Neural progenitor cell (in vitro differentiated cells): ENCODE measurements around the gene WWOX. TPM values are rescaled to one million over a fixed set of nuclear protein-coding genes. Genes with fewer than 3 reads are reported as not detected.

Experiments used
- DNase-seq: peaks from one replicate; pipeline ENCODE4 v3.0.0-alpha.2; 2016; ENCODE audit warnings: low spot score
- H2AFZ ChIP-seq: fragments of 200-600 bp; sonication (generic); replicated peaks from 2 replicates; pipeline ENCODE4 v1.6.1; 2016; ENCODE audit warnings: antibody characterized with exemption
- H3F3A ChIP-seq: fragments of 200-600 bp; sonication (generic); 2 replicates; pipeline ENCODE4 v1.6.1; 2016; ENCODE audit warnings: antibody characterized with exemption, low read depth
- H3K27ac ChIP-seq: fragments of 200-600 bp; sonication (generic); 2 replicates; pipeline ENCODE4 v1.5.1; 2016; ENCODE audit warnings: mild to moderate bottlenecking
- H3K27me3 ChIP-seq: fragments of 200-600 bp; sonication (generic); 2 replicates; pipeline ENCODE4 v1.6.1; 2016; ENCODE audit warnings: mild to moderate bottlenecking, moderate library complexity
- H3K36me3 ChIP-seq: fragments of 200-600 bp; sonication (generic); 2 replicates; pipeline ENCODE4 v1.5.1; 2016
- H3K4me1 ChIP-seq: fragments of 200-600 bp; sonication (generic); 2 replicates; pipeline ENCODE4 v1.6.1; 2016; ENCODE audit warnings: mixed run types
- H3K4me2 ChIP-seq: fragments of 200-600 bp; sonication (generic); 2 replicates; pipeline ENCODE4 v1.6.1; 2016
- H3K4me3 ChIP-seq: fragments of 200-600 bp; sonication (generic); 2 replicates; pipeline ENCODE4 v1.5.1; 2016
- H3K79me2 ChIP-seq: fragments of 200-600 bp; sonication (generic); 2 replicates; pipeline ENCODE4 v1.6.1; 2016; ENCODE audit warnings: low read depth
- H3K9ac ChIP-seq: fragments of 200-600 bp; sonication (generic); 2 replicates; pipeline ENCODE4 v1.6.1; 2016
- H3K9me3 ChIP-seq: fragments of 200-600 bp; sonication (generic); 2 replicates; pipeline ENCODE4 v1.5.1; 2016; ENCODE audit warnings: low read depth
- H4K20me1 ChIP-seq: fragments of 200-600 bp; sonication (generic); 2 replicates; pipeline ENCODE4 v1.6.1; 2016; ENCODE audit warnings: low read depth
- H3K27ac Mint-ChIP-seq: 3 replicates; pipeline ENCODE4 v1.8.0; 2021; ENCODE audit warnings: mixed read lengths
- H3K27me3 Mint-ChIP-seq: 2 replicates; pipeline ENCODE4 v1.8.0; 2022; ENCODE audit warnings: low read depth, mild to moderate bottlenecking, inconsistent platforms, moderate library complexity, mixed read lengths; ENCODE audit not compliant: insufficient read depth
- H3K36me3 Mint-ChIP-seq: 3 replicates; pipeline ENCODE4 v1.8.0; 2021; ENCODE audit warnings: mixed read lengths
- H3K4me1 Mint-ChIP-seq: 3 replicates; pipeline ENCODE4 v1.8.0; 2021; ENCODE audit warnings: mixed read lengths
- H3K4me3 Mint-ChIP-seq: 3 replicates; pipeline ENCODE4 v1.8.0; 2021; ENCODE audit warnings: mild to moderate bottlenecking, moderate library complexity, mixed read lengths
- H3K9me3 Mint-ChIP-seq: 3 replicates; pipeline ENCODE4 v1.8.0; 2020; ENCODE audit warnings: mixed read lengths
- EZH2 ChIP-seq: fragments of 200-600 bp; sonication (generic); IDR thresholded peaks from 2 replicates; pipeline ENCODE4 v1.6.1; 2017; ENCODE audit warnings: antibody characterized with exemption, mild to moderate bottlenecking, moderate library complexity
- EZH2phosphoT487 ChIP-seq: fragments of 200-600 bp; sonication (generic); IDR thresholded peaks from 2 replicates; pipeline ENCODE4 v1.6.1; 2017; ENCODE audit warnings: antibody characterized with exemption
- small RNA-seq: library from RNA; depleted of rRNA; stranded (forward); fragments of <200 nt; gene quantifications from one replicate; pipeline ENCODE3, GENCODE V24; 2015
- total RNA-seq: library from RNA; depleted of rRNA; stranded (reverse); fragments of >200 nt; gene quantifications from 2 replicates; pipeline ENCODE4 v1.2.3, GENCODE V29; 2015; ENCODE audit warnings: low replicate concordance
- TF ChIP-seq, protein P1 (sequence below): fragments of 200-600 bp; sonication (generic); IDR thresholded peaks from 2 replicates; pipeline ENCODE4 v1.5.1; 2017; ENCODE audit warnings: antibody characterized with exemption, mild to moderate bottlenecking

Gene WWOX
- total RNA-seq, 1 donor from 2014 or later: 63.7 TPM

DNA sequence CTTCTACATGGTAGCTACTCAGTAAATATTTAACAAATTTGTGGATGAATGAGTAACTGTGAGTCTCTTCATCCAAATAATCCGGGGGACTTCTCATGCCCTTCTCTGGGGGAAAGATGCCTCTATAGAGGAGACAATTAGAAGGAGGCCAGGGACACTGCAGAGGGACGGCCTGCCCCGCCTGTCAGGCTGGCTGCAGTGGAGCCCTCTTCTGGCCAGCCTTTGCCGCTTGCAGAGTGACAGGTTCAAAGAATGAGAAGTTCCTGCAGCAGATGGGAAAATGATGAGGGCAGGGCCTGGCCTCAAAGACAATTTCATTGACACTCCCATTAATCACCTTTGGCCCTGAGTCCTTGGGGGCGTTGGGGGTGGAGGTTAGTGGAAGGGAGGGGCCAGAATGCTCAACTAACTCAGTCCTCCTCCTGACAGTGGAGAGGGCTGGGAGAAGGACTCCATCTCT is 1162.1 kb downstream of the WWOX start:
- H3K27ac Mint-ChIP-seq: no peak overlapping the region
- H3F3A ChIP-seq: no peaks in the 10 kb centered on the region
- no peak for TF ChIP-seq EZH2phosphoT487
- TF ChIP-seq EZH2: no peak
- TF ChIP-seq, protein P1, sequence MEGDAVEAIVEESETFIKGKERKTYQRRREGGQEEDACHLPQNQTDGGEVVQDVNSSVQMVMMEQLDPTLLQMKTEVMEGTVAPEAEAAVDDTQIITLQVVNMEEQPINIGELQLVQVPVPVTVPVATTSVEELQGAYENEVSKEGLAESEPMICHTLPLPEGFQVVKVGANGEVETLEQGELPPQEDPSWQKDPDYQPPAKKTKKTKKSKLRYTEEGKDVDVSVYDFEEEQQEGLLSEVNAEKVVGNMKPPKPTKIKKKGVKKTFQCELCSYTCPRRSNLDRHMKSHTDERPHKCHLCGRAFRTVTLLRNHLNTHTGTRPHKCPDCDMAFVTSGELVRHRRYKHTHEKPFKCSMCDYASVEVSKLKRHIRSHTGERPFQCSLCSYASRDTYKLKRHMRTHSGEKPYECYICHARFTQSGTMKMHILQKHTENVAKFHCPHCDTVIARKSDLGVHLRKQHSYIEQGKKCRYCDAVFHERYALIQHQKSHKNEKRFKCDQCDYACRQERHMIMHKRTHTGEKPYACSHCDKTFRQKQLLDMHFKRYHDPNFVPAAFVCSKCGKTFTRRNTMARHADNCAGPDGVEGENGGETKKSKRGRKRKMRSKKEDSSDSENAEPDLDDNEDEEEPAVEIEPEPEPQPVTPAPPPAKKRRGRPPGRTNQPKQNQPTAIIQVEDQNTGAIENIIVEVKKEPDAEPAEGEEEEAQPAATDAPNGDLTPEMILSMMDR: peak; percentile 83
- no peaks in the 10 kb centered on the region for H3K36me3 Mint-ChIP-seq
- peak; percentile 79 for DNase-seq
- H3K79me2 ChIP-seq: no peaks in the 10 kb centered on the region
- H3K4me1 ChIP-seq: no peaks in the 10 kb centered on the region
- H3K4me3 Mint-ChIP-seq: no peak overlapping the region
- no peak overlapping the region for H2AFZ ChIP-seq
- H3K9me3 ChIP-seq: no peaks in the 10 kb centered on the region
- H3K27ac ChIP-seq: no peak overlapping the region
- no peaks in the 10 kb centered on the region for H4K20me1 ChIP-seq
- peaks cover 9% of the 10 kb centered on the region for H3K4me1 Mint-ChIP-seq
- no peak overlapping the region for H3K4me2 ChIP-seq
- no peak overlapping the region for H3K9ac ChIP-seq
- H3K27me3 ChIP-seq: no peaks in the 10 kb centered on the region
- no peaks in the 10 kb centered on the region for H3K36me3 ChIP-seq
- H3K4me3 ChIP-seq: no peak overlapping the region
- peaks cover 5% of the 10 kb centered on the region for H3K27me3 Mint-ChIP-seq
- no peaks in the 10 kb centered on the region for H3K9me3 Mint-ChIP-seq

DNA sequence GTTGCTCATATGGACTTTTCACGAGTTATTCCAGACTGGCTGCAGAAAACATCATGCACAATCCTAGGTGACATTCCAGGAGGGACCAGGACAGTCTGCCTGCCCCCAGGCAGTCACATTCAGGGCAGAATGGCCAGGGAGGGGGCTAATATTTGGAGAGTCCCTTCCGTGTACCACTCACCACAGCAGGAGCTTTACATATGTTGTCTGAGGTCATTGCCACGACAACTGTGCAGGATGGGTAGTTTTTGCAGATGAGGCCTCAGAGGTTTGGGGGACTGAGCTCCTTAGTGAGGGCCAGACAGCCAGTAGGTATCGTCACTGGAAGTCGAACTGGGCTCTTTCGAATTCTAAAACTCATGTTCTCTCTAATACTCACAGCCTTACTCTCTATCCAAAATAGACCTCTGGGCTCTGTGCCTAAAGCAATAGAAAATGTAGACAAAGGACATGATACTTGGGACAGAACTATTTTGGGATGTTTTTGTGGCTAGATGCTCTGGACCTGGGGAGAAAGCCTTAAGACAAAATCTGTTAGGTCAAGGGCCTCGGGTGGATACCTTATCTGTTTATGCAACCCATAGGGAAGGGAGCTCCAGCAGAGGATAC is 1162.6 kb downstream of the WWOX start:
- Mint-ChIP-seq H3K4me1 (peaks cover 9% of the 10 kb centered on the region), H3K27ac (no peak overlapping the region), H3K27me3 (peaks cover 5% of the 10 kb centered on the region), H3K9me3 (no peaks in the 10 kb centered on the region), H3K36me3 (no peaks in the 10 kb centered on the region), H3K4me3 (no peak overlapping the region)
- Histone ChIP-seq H3K27me3 (no peaks in the 10 kb centered on the region), H3K4me3 (no peak overlapping the region), H3K9ac (no peak overlapping the region), H3K36me3 (no peaks in the 10 kb centered on the region), H3K79me2 (no peaks in the 10 kb centered on the region), H4K20me1 (no peaks in the 10 kb centered on the region), H3F3A (no peaks in the 10 kb centered on the region), H3K27ac (no peak overlapping the region), H2AFZ (no peak overlapping the region), H3K9me3 (no peaks in the 10 kb centered on the region), H3K4me2 (no peak overlapping the region), H3K4me1 (no peaks in the 10 kb centered on the region)
- DNase-seq: no peak
- TF ChIP-seq, protein P1: no peak
- no peak for TF ChIP-seq EZH2
- no peak for TF ChIP-seq EZH2phosphoT487

Small RNA genes lying within 50 kb of the gene (small RNA-seq; reads per million reads assigned to genes)
- not detected for gene AC027279.3

Other genes starting within 250 kb of the WWOX start
- gene CLEC3A, start 77.1 kb upstream of the WWOX start, total RNA-seq: not detected in 2 replicates